ENCODE results near the gene GAL3ST3.

The GAL3ST3 gene

DNA sequence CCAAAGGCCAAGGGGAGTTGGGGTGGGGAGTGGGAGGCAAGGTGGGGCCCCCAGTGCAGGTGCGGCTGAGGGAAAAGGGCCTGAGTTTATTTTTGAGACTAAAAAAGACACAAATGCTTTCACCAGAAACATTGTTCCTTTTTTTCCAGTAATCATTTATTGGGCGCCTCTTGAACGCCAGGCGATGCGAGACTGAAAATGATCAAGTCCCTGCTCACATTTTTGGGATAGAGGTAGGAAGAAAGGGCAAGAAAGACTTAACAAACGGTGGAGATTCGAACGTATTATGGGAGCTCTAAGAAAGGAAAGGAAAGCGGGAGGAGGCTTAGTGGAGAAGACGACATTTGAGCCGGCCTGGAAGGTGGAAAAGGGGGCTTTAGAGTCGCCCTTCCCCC, 2.4 kb upstream of the GAL3ST3 start:
- H3K9me3 ChIP-seq (ENCODE audit: control insufficient read depth, low read length), result no peaks in the 10 kb centered on the region
- H3K4me3 ChIP-seq (ENCODE audit: low read length), result no peak overlapping the region
- H3K4me1 ChIP-seq (ENCODE audit: control insufficient read depth, insufficient read depth, low read length), result peaks cover 22% of the 10 kb centered on the region
- peak overlapping the region; percentile 95 for H3K9ac ChIP-seq (ENCODE audit: low read length)
- peaks cover 6% of the 10 kb centered on the region for H3K36me3 ChIP-seq (ENCODE audit: control insufficient read depth, insufficient read depth, low read length)
- H3K27me3 ChIP-seq (ENCODE audit: control insufficient read depth, insufficient read depth, low read length), result peaks cover 16% of the 10 kb centered on the region

- peak overlapping the region; percentile 95 for H3K9ac ChIP-seq (ENCODE audit: low read length)
- peaks cover 6% of the 10 kb centered on the region for H3K36me3 ChIP-seq (ENCODE audit: control insufficient read depth, insufficient read depth, low read length)
Measured at GRCh38 chr11:66050581-66051231, 1.7 kb upstream of the GAL3ST3 start.

GRCh38 chr11:66047541-66048365, 1.2 kb downstream of the GAL3ST3 start:
- H3K9me3 ChIP-seq (ENCODE audit: control insufficient read depth, low read length), result no peaks in the 10 kb centered on the region
- H3K27me3 ChIP-seq (ENCODE audit: control insufficient read depth, insufficient read depth, low read length), result peaks cover 25% of the 10 kb centered on the region
- H3K4me3 ChIP-seq (ENCODE audit: low read length), result no peak overlapping the region
- H3K9ac ChIP-seq (ENCODE audit: low read length), result no peak overlapping the region
- H3K4me1 ChIP-seq (ENCODE audit: control insufficient read depth, insufficient read depth, low read length), result peaks cover 20% of the 10 kb centered on the region
- no peaks in the 10 kb centered on the region for H3K36me3 ChIP-seq (ENCODE audit: control insufficient read depth, insufficient read depth, low read length)

More at GRCh38 chr11:66050581-66051231, 1.7 kb upstream of the GAL3ST3 start:
- H3K9me3 ChIP-seq (ENCODE audit: control insufficient read depth, low read length), result no peaks in the 10 kb centered on the region
- peaks cover 22% of the 10 kb centered on the region for H3K4me1 ChIP-seq (ENCODE audit: control insufficient read depth, insufficient read depth, low read length)
- peaks cover 18% of the 10 kb centered on the region for H3K27me3 ChIP-seq (ENCODE audit: control insufficient read depth, insufficient read depth, low read length)
- H3K4me3 ChIP-seq (ENCODE audit: low read length), result no peak overlapping the region

DNA sequence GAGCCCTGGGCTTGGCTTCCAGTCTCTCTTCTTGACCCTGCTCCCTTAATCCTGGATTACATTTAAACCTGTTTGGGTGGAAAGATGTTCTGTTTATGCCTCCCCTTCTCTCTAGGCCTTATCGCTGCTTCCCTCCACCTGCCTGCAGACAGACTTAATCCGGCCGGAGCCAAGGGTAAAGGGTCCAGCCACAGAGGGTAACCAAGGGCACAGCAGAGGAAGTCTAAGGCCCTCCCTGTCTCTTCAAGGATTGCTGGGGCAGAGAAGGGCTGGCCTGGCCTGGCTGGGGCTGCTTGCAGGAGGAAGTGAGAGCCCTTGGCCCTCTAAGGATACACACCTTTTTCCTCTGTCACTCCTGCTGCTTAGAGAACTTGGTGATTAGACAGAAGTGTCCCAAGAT, 2.1 kb downstream of the GAL3ST3 start:
- peaks cover 25% of the 10 kb centered on the region for H3K27me3 ChIP-seq (ENCODE audit: control insufficient read depth, insufficient read depth, low read length)
- no peaks in the 10 kb centered on the region for H3K36me3 ChIP-seq (ENCODE audit: control insufficient read depth, insufficient read depth, low read length)
- H3K4me3 ChIP-seq (ENCODE audit: low read length), result no peak overlapping the region
- H3K4me1 ChIP-seq (ENCODE audit: control insufficient read depth, insufficient read depth, low read length), result peaks cover 20% of the 10 kb centered on the region
- no peaks in the 10 kb centered on the region for H3K9me3 ChIP-seq (ENCODE audit: control insufficient read depth, low read length)
- no peak overlapping the region for H3K9ac ChIP-seq (ENCODE audit: low read length)

DNA sequence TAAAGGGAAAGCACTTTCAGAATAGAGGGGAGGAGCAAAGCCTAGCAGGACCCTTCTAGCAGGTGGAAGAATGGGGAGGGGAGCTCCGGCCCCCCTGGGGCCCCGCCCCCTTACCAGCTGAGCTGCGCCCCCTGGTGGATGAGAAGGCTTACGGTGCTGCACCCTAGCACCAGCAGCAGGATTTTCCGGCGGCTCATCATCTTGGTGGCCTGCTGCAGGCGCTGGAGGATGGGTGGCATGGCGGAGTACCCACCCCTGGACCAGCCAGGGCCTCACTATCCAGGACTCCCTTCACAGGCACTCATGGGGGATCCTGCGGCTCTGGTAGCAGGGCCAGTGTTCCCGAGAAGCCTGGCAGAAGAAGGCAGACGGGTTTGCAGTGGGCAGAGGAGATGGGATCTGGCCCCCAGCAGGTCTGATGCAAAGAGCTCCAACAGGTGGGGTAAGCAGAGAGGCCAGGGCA, 3.8 kb downstream of the GAL3ST3 start:
- no peak overlapping the region for H3K4me3 ChIP-seq (ENCODE audit: low read length)
- H3K9ac ChIP-seq (ENCODE audit: low read length), result no peak overlapping the region
- no peaks in the 10 kb centered on the region for H3K9me3 ChIP-seq (ENCODE audit: control insufficient read depth, low read length)
- no peaks in the 10 kb centered on the region for H3K36me3 ChIP-seq (ENCODE audit: control insufficient read depth, insufficient read depth, low read length)
- H3K4me1 ChIP-seq (ENCODE audit: control insufficient read depth, insufficient read depth, low read length), result peaks cover 8% of the 10 kb centered on the region
- peaks cover 31% of the 10 kb centered on the region for H3K27me3 ChIP-seq (ENCODE audit: control insufficient read depth, insufficient read depth, low read length)

DNA sequence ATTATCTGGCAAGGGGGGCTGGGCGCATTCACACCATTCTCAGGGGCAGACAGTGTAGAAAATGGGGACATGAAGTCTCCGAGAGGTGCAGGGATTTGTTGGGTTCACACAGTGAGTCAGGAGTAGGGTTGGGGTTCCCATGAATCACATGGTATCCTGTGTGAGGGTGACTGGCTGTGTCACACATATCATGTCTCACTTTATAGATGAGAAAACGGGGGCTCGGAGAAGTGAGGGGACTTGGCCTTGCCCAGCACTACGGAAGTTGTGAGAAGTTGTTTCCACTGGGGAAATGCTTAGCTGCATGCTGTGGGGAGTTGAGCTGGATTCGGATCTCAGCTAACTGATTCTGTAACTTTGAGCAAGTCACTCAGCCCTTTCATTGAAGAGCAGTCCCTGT, 4.2 kb downstream of the GAL3ST3 start:
- peaks cover 31% of the 10 kb centered on the region for H3K27me3 ChIP-seq (ENCODE audit: control insufficient read depth, insufficient read depth, low read length)
- no peaks in the 10 kb centered on the region for H3K9me3 ChIP-seq (ENCODE audit: control insufficient read depth, low read length)
- no peaks in the 10 kb centered on the region for H3K36me3 ChIP-seq (ENCODE audit: control insufficient read depth, insufficient read depth, low read length)
- H3K4me3 ChIP-seq (ENCODE audit: low read length), result no peak overlapping the region
- no peak overlapping the region for H3K9ac ChIP-seq (ENCODE audit: low read length)
- H3K4me1 ChIP-seq (ENCODE audit: control insufficient read depth, insufficient read depth, low read length), result peaks cover 8% of the 10 kb centered on the region

GRCh38 chr11:66042996-66043906, 5.7 kb downstream of the GAL3ST3 start:
- H3K36me3 ChIP-seq (ENCODE audit: control insufficient read depth, insufficient read depth, low read length), result no peaks in the 10 kb centered on the region
- no peak overlapping the region for H3K4me3 ChIP-seq (ENCODE audit: low read length)
- H3K27me3 ChIP-seq (ENCODE audit: control insufficient read depth, insufficient read depth, low read length), result peaks cover 25% of the 10 kb centered on the region
- H3K9ac ChIP-seq (ENCODE audit: low read length), result no peak overlapping the region
- peaks cover 8% of the 10 kb centered on the region for H3K4me1 ChIP-seq (ENCODE audit: control insufficient read depth, insufficient read depth, low read length)
- no peaks in the 10 kb centered on the region for H3K9me3 ChIP-seq (ENCODE audit: control insufficient read depth, low read length)

- H3K36me3 ChIP-seq (ENCODE audit: control insufficient read depth, insufficient read depth, low read length), result no peaks in the 10 kb centered on the region
- no peaks in the 10 kb centered on the region for H3K9me3 ChIP-seq (ENCODE audit: control insufficient read depth, low read length)
- H3K27me3 ChIP-seq (ENCODE audit: control insufficient read depth, insufficient read depth, low read length), result peaks cover 16% of the 10 kb centered on the region
- H3K4me3 ChIP-seq (ENCODE audit: low read length), result no peak overlapping the region
- no peak overlapping the region for H3K9ac ChIP-seq (ENCODE audit: low read length)
- H3K4me1 ChIP-seq (ENCODE audit: control insufficient read depth, insufficient read depth, low read length), result peaks cover 8% of the 10 kb centered on the region
Measured at GRCh38 chr11:66042227-66042995, 6.5 kb downstream of the GAL3ST3 start.

DNA sequence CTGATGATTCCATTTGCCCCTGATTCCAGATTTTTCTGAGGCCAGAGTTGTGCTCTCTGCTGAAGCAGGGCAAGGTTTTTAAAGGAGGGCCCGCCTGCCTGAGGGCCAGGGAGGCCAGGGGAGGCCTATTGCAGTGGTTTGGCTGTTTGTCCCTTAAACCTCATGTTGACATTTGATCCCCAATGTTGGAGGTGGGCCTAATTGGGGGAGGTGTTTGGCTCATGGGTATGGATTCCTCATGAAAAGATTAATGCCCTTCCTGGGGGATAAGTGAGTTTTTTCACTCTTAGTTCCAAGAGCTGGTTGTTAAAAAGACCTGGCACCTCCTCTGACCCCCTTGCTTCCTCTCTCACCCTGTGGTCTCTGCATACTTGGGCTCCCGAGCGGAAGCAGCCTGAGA, 9.2 kb downstream of the GAL3ST3 start:
- Histone ChIP-seq H3K4me3 (ENCODE audit: low read length) (no peak overlapping the region), H3K9ac (ENCODE audit: low read length) (no peak overlapping the region), H3K4me1 (ENCODE audit: control insufficient read depth, insufficient read depth, low read length) (no peaks in the 10 kb centered on the region), H3K27me3 (ENCODE audit: control insufficient read depth, insufficient read depth, low read length) (peaks cover 8% of the 10 kb centered on the region), H3K9me3 (ENCODE audit: control insufficient read depth, low read length) (no peaks in the 10 kb centered on the region), H3K36me3 (ENCODE audit: control insufficient read depth, insufficient read depth, low read length) (no peaks in the 10 kb centered on the region)

DNA sequence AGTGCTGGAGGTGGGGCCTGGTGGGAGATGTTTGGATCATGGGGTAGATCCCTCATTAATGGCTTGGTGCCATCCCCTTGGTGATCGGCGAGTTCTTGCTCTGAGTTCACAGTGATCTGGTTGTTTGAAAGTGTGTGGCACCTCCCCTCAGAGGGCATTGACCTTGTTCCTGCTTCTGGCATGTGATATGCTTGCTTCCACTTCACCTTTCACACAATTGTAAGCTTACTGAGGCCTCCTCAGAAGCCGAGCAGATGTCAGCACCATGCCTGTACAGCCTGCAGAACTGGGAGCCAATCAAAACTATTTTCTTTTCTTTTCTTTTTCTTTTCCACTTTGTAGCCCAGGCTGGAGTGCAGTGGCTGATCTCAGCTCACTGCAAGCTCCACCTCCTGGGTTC, 11.6 kb downstream of the GAL3ST3 start:
- Histone ChIP-seq H3K9ac (ENCODE audit: low read length) (no peak overlapping the region), H3K9me3 (ENCODE audit: control insufficient read depth, low read length) (no peaks in the 10 kb centered on the region), H3K4me3 (ENCODE audit: low read length) (no peak overlapping the region)

GRCh38 chr11:66036334-66036710, 12.6 kb downstream of the GAL3ST3 start:
- Histone ChIP-seq H3K4me3 (ENCODE audit: low read length) (no peak overlapping the region), H3K9ac (ENCODE audit: low read length) (no peak overlapping the region)

More for the DNA sequence above, 11.6 kb downstream of the GAL3ST3 start:
- Histone ChIP-seq H3K27me3 (ENCODE audit: control insufficient read depth, insufficient read depth, low read length) (peaks cover 9% of the 10 kb centered on the region), H3K4me1 (ENCODE audit: control insufficient read depth, insufficient read depth, low read length) (no peaks in the 10 kb centered on the region), H3K36me3 (ENCODE audit: control insufficient read depth, insufficient read depth, low read length) (no peaks in the 10 kb centered on the region)

More at GRCh38 chr11:66036334-66036710, 12.6 kb downstream of the GAL3ST3 start:
- Histone ChIP-seq H3K9me3 (ENCODE audit: control insufficient read depth, low read length) (no peaks in the 10 kb centered on the region), H3K36me3 (ENCODE audit: control insufficient read depth, insufficient read depth, low read length) (no peaks in the 10 kb centered on the region), H3K4me1 (ENCODE audit: control insufficient read depth, insufficient read depth, low read length) (no peaks in the 10 kb centered on the region), H3K27me3 (ENCODE audit: control insufficient read depth, insufficient read depth, low read length) (peaks cover 9% of the 10 kb centered on the region)

All from mucosa of stomach (tissue), 1 donor.